ENCODE measurements around the gene KCNK6. TPM values are rescaled to one million over a fixed set of nuclear protein-coding genes. Genes with fewer than 3 reads are reported as not detected.

KCNK6 gene
- total and polyA plus RNA-seq, 2 donors (not counting 3 experiments of a cell fraction or from before 2014, with no cell fraction given), result 7.4 to 11.3 TPM

GRCh38 chr19:38303517-38304351 lies 15.9 kb upstream of the KCNK6 start, which contains the start of gene C19orf33:
C19orf33 (plus strand) TSS chr19:38304251; CDS start chr19:38304262, 11 bp downstream.
- no TSS peak for BruUV-seq (replicated peaks)
- POLR2A ChIA-PET, result interaction anchor here (0.5 kb wide), 1 partner anchor 14 kb away, joined by 5 read pairs; no protein-coding TSS in a partner anchor
- Histone ChIP-seq H3K4me3 (replicated peaks in 1 of 3; ENCODE audit: insufficient read depth in 1 of 3, low read depth in 1 of 3, low read length in 3 of 3) (peak within 1 kb of the TSS in 1 of 3 experiments; percentile 19), H2AFZ (ENCODE audit: low read depth, low read length) (peak within 1 kb of the TSS; percentile 28), H3K27me3 (ENCODE audit: control insufficient read depth in 2 of 2, insufficient read depth in 2 of 2, low read length in 2 of 2) (no peaks in the 10 kb centered on the region), H3K9me1 (replicated peaks; ENCODE audit: control insufficient read depth, extremely low read depth, insufficient read depth, low read length) (no peaks in the 10 kb centered on the region), H3K36me3 (ENCODE audit: control insufficient read depth in 2 of 2, extremely low read depth in 1 of 2, insufficient read depth in 2 of 2, low read length in 2 of 2) (peaks cover 0 to 8% of the 10 kb centered on the region in 2 experiments), H3K9me3 (replicated peaks; ENCODE audit: control insufficient read depth, insufficient read depth, low read length) (no peaks in the 10 kb centered on the region), H3K4me2 (ENCODE audit: insufficient read depth, low read length) (peak within 1 kb of the TSS; percentile 76), H4K20me1 (replicated peaks; ENCODE audit: control insufficient read depth, extremely low read depth, insufficient read depth, low read length) (no peaks in the 10 kb centered on the region), H3K79me2 (ENCODE audit: control insufficient read depth, insufficient read depth, low read length) (no peaks in the 10 kb centered on the region), H3K9ac (replicated peaks; ENCODE audit: extremely low read depth, insufficient read depth, low read length) (peak within 1 kb of the TSS; percentile 21), H3K4me1 (ENCODE audit: control insufficient read depth, extremely low read depth, insufficient read depth, low read length) (peaks cover 16% of the 10 kb centered on the region), H3K27ac (ENCODE audit: insufficient read depth, low read depth, low read length) (no peak within 1 kb of the TSS)
- DNase-seq (ENCODE audit: low read depth, low spot score) (no peak), FAIRE-seq (peak; percentile 82)
- CTCF ChIA-PET, result interaction anchor here (1.0 to 1.4 kb wide), 2 partner anchors 32 to 99 kb away, joined by 3 to 4 read pairs; partner anchors contain the start of genes CATSPERG and FAM98C
- TF ChIP-seq MYC (IDR thresholded peaks at IDR 0.05; ENCODE audit: low read depth, low read length) (no peak), POLR2AphosphoS5 (IDR thresholded peaks at IDR 0.05; ENCODE audit: insufficient read depth, low read depth, low read length) (peak; percentile 79), FOS (IDR thresholded peaks at IDR 0.05; ENCODE audit: borderline replicate concordance, insufficient read depth, low read length) (peak; percentile 42), EZH2 (IDR thresholded peaks at IDR 0.05; ENCODE audit: borderline replicate concordance, low read depth, low read length, severe bottlenecking) (no peak)
- dilution Hi-C loops (cut with MboI; ENCODE audit: extremely low pct_ligation_motif_present, low sequenced_read_pairs) (no loop called here), intact Hi-C loops (cut with micrococcal nuclease) (no loop called here)

DNA sequence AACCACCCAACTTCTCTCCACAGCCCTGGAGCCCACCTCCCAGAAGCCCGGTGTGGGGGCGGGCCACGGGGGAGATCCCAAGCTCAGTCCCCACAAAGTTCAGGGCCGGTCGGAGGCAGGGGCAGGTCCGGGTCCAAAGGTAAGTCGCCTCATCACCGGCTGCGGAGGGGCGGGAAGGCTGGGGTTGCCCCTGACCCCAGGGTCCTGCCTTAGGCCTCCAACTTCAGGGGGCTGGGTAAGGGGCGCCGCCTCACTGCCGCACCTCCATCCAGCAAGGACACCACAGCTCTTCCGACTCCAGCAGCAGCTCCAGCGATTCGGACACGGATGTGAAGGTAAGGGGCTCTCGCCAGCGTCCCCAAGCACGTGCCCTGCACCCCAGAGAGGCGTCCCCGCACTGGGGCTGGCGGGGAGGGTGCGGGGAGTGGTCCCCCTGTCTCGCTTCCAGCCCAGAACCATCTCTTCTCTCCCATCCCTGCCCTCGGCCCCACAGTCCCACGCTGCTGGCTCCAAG lies 15.2 kb upstream of the KCNK6 start:
- DNase-seq (ENCODE audit: low read depth, low spot score), result no peak
- Histone ChIP-seq H3K4me3 (replicated peaks in 1 of 3; ENCODE audit: insufficient read depth in 1 of 3, low read depth in 1 of 3, low read length in 3 of 3) (peak overlapping the region in 1 of 3 experiments; percentile 19), H3K27ac (ENCODE audit: insufficient read depth, low read depth, low read length) (no peak overlapping the region), H3K79me2 (ENCODE audit: control insufficient read depth, insufficient read depth, low read length) (no peaks in the 10 kb centered on the region), H3K9me3 (replicated peaks; ENCODE audit: control insufficient read depth, insufficient read depth, low read length) (no peaks in the 10 kb centered on the region), H2AFZ (ENCODE audit: low read depth, low read length) (peak overlapping the region; percentile 28), H3K27me3 (ENCODE audit: control insufficient read depth in 2 of 2, insufficient read depth in 2 of 2, low read length in 2 of 2) (no peaks in the 10 kb centered on the region), H3K9me1 (replicated peaks; ENCODE audit: control insufficient read depth, extremely low read depth, insufficient read depth, low read length) (no peaks in the 10 kb centered on the region), H3K9ac (replicated peaks; ENCODE audit: extremely low read depth, insufficient read depth, low read length) (peak overlapping the region; percentile 21), H3K36me3 (ENCODE audit: control insufficient read depth in 2 of 2, extremely low read depth in 1 of 2, insufficient read depth in 2 of 2, low read length in 2 of 2) (peaks cover 0 to 8% of the 10 kb centered on the region in 2 experiments), H3K4me1 (ENCODE audit: control insufficient read depth, extremely low read depth, insufficient read depth, low read length) (peaks cover 16% of the 10 kb centered on the region), H4K20me1 (replicated peaks; ENCODE audit: control insufficient read depth, extremely low read depth, insufficient read depth, low read length) (no peaks in the 10 kb centered on the region), H3K4me2 (ENCODE audit: insufficient read depth, low read length) (peak overlapping the region; percentile 76)
- ChIA-PET CTCF (interaction anchor here (1.0 to 1.4 kb wide), 2 partner anchors 31 to 98 kb away, joined by 3 to 4 read pairs; partner anchors contain the start of genes CATSPERG and FAM98C), POLR2A (interaction anchor here (0.5 to 0.7 kb wide), 2 partner anchors 14 to 73 kb away, joined by 5 to 7 read pairs; no protein-coding TSS in a partner anchor)
- intact Hi-C loops (cut with micrococcal nuclease) (no loop called here), dilution Hi-C loops (cut with MboI; ENCODE audit: extremely low pct_ligation_motif_present, low sequenced_read_pairs) (no loop called here)
- TF ChIP-seq POLR2AphosphoS5 (IDR thresholded peaks at IDR 0.05; ENCODE audit: insufficient read depth, low read depth, low read length) (no peak), EZH2 (IDR thresholded peaks at IDR 0.05; ENCODE audit: borderline replicate concordance, low read depth, low read length, severe bottlenecking) (no peak)
- BruUV-seq (replicated peaks), result TSS peak; percentile 36
- no peak for FAIRE-seq
